ENCODE data around the gene SLC26A8.
"Not testable (repeated sequence)": the region's sequence is repeated elsewhere in the genome, so short reads cannot be mapped to it uniquely, and the experiment has no call there.

Gene SLC26A8

GRCh38 chr6:35909571-35909970 is 114.9 kb downstream of the SLC26A8 start:
- not testable (repeated sequence) for H3K9me3 ChIP-seq (ENCODE audit: control insufficient read depth in 5 of 5, low read length in 5 of 5); H3K36me3 ChIP-seq (ENCODE audit: control insufficient read depth in 5 of 5, insufficient read depth in 5 of 5, low read length in 5 of 5); H3K4me3 ChIP-seq (ENCODE audit: low read depth in 1 of 5, low read length in 5 of 5); H3K9ac ChIP-seq (ENCODE audit: low read length in 5 of 5); H3K4me1 ChIP-seq (ENCODE audit: control insufficient read depth in 5 of 5, insufficient read depth in 5 of 5, low read length in 5 of 5); H3K27me3 ChIP-seq (ENCODE audit: control insufficient read depth in 5 of 5, insufficient read depth in 4 of 5, low read length in 5 of 5); H3K27ac ChIP-seq (ENCODE audit: low read depth, low read length)

DNA sequence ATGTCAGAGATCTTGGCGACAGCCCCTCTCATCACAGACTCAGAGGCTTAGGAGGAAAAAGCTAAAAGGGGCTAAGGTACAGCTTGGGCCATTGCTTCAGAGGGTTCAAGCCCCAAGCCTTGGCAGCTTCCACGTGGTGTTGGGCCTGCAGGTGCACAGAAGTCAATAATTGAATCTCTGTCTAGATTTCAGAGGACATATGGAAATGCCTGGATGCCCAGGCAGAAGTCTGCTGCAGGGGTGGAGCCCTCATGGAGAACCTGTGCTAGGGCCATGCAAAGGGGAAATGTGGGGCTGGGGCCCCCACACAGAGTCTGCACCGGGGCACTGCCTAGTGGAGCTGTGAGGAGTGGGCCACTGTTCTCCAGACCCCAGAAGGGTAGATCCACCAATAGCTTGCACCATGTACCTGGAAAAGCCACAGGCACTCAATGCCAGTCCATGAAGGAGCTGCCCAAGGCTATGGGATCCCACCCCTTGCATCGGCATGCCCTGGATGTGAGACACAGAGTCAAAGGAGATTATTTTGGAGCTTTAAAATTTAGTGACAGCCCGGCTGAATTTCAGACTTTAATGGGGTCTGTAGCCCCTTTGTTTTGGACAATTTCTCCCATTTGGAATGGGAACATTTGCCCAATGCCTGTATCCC is 115.6 kb downstream of the SLC26A8 start:
- H3K27me3 ChIP-seq (ENCODE audit: control insufficient read depth in 5 of 5, insufficient read depth in 4 of 5, low read length in 5 of 5); H3K27ac ChIP-seq (ENCODE audit: low read depth, low read length); H3K36me3 ChIP-seq (ENCODE audit: control insufficient read depth in 5 of 5, insufficient read depth in 5 of 5, low read length in 5 of 5): not testable (repeated sequence)

DNA sequence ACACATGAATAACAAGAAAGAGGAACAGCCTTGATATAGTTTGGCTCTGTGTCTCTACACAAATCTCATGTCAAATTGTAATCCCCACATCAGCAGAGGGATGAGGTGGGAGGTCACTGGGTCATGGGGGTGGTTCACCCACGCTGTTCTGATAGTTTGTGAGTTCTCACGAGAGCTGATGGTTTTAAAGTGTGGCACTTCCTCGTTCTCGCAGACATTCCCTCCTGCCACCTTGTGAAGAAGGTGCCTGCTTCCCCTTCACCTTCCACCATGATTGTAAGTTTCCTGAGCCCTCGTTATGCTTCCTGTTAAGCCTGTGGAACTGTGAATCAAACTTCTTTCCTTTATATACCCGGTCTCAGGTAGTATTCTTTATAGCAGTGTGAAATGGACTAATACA is 116.7 kb downstream of the SLC26A8 start:
- Histone ChIP-seq H3K36me3 (ENCODE audit: control insufficient read depth in 5 of 5, insufficient read depth in 5 of 5, low read length in 5 of 5) (peaks cover 0 to 5% (median 4%) of the 10 kb centered on the region in 5 donors), H3K9me3 (ENCODE audit: control insufficient read depth in 5 of 5, low read length in 5 of 5) (peaks cover 0 to 2% (median 0%) of the 10 kb centered on the region in 5 donors), H3K27me3 (ENCODE audit: control insufficient read depth in 5 of 5, insufficient read depth in 4 of 5, low read length in 5 of 5) (no peaks in the 10 kb centered on the region), H3K27ac (ENCODE audit: low read depth, low read length) (no peak overlapping the region), H3K4me3 (ENCODE audit: low read depth in 1 of 5, low read length in 5 of 5) (no peak overlapping the region), H3K9ac (ENCODE audit: low read length in 5 of 5) (no peak overlapping the region), H3K4me1 (ENCODE audit: control insufficient read depth in 5 of 5, insufficient read depth in 5 of 5, low read length in 5 of 5) (no peaks in the 10 kb centered on the region)

More for the DNA sequence above, 115.6 kb downstream of the SLC26A8 start:
- H3K4me3 ChIP-seq (ENCODE audit: low read depth in 1 of 5, low read length in 5 of 5); H3K9me3 ChIP-seq (ENCODE audit: control insufficient read depth in 5 of 5, low read length in 5 of 5); H3K9ac ChIP-seq (ENCODE audit: low read length in 5 of 5); H3K4me1 ChIP-seq (ENCODE audit: control insufficient read depth in 5 of 5, insufficient read depth in 5 of 5, low read length in 5 of 5): not testable (repeated sequence)

- Histone ChIP-seq H3K9ac (ENCODE audit: low read length in 5 of 5) (no peak overlapping the region), H3K36me3 (ENCODE audit: control insufficient read depth in 5 of 5, insufficient read depth in 5 of 5, low read length in 5 of 5) (peaks cover 0 to 4% (median 2%) of the 10 kb centered on the region in 5 donors), H3K27ac (ENCODE audit: low read depth, low read length) (no peak overlapping the region), H3K27me3 (ENCODE audit: control insufficient read depth in 5 of 5, insufficient read depth in 4 of 5, low read length in 5 of 5) (no peaks in the 10 kb centered on the region), H3K4me1 (ENCODE audit: control insufficient read depth in 5 of 5, insufficient read depth in 5 of 5, low read length in 5 of 5) (no peaks in the 10 kb centered on the region), H3K4me3 (ENCODE audit: low read depth in 1 of 5, low read length in 5 of 5) (no peak overlapping the region), H3K9me3 (ENCODE audit: control insufficient read depth in 5 of 5, low read length in 5 of 5) (peaks cover 0 to 2% (median 0%) of the 10 kb centered on the region in 5 donors)
Measured at GRCh38 chr6:35906499-35906846, 118.0 kb downstream of the SLC26A8 start.

- Histone ChIP-seq H3K9ac (ENCODE audit: low read length in 5 of 5) (no peak overlapping the region), H3K27ac (ENCODE audit: low read depth, low read length) (no peak overlapping the region), H3K36me3 (ENCODE audit: control insufficient read depth in 5 of 5, insufficient read depth in 5 of 5, low read length in 5 of 5) (peaks cover 0 to 4% (median 2%) of the 10 kb centered on the region in 5 donors), H3K9me3 (ENCODE audit: control insufficient read depth in 5 of 5, low read length in 5 of 5) (peaks cover 0 to 2% (median 0%) of the 10 kb centered on the region in 5 donors), H3K4me3 (ENCODE audit: low read depth in 1 of 5, low read length in 5 of 5) (no peak overlapping the region), H3K4me1 (ENCODE audit: control insufficient read depth in 5 of 5, insufficient read depth in 5 of 5, low read length in 5 of 5) (no peaks in the 10 kb centered on the region), H3K27me3 (ENCODE audit: control insufficient read depth in 5 of 5, insufficient read depth in 4 of 5, low read length in 5 of 5) (no peaks in the 10 kb centered on the region)
Measured at GRCh38 chr6:35905841-35906498, 118.5 kb downstream of the SLC26A8 start.

DNA sequence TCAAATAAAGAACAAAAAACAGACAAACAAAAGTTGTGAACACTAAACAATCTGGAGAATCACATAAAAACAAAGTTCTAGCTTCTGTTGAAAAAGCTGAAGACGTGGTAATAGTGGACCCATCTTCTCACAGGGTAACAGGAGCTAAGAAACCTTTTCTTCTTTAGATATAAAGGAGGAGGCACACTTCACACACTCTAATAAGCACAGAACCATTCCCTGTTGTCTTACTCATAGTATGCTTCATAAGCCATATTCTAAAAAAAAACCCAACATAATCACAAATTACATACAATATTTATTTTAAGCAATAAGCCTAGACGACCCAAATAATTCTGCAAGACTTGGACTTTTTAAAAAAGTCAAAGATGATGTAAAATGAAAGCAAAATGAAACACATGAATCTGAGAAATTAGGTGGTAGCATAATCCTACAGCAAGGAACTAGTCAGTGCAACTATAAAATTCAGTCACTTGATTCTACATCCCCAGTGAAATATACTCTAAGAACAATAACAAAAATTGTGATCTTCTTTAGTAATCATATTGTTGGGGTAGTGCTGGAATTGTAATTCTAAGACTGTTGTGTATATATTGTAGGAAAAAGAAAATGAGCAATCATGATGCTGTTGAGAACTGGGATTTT is 119.2 kb downstream of the SLC26A8 start:
- H3K36me3 ChIP-seq (ENCODE audit: control insufficient read depth in 5 of 5, insufficient read depth in 5 of 5, low read length in 5 of 5) = peaks cover 0 to 3% (median 0%) of the 10 kb centered on the region in 5 donors
- H3K4me1 ChIP-seq (ENCODE audit: control insufficient read depth in 5 of 5, insufficient read depth in 5 of 5, low read length in 5 of 5) = no peaks in the 10 kb centered on the region
- no peaks in the 10 kb centered on the region for H3K27me3 ChIP-seq (ENCODE audit: control insufficient read depth in 5 of 5, insufficient read depth in 4 of 5, low read length in 5 of 5)
- no peak overlapping the region for H3K4me3 ChIP-seq (ENCODE audit: low read depth in 1 of 5, low read length in 5 of 5)
- no peak overlapping the region for H3K27ac ChIP-seq (ENCODE audit: low read depth, low read length)
- no peak overlapping the region for H3K9ac ChIP-seq (ENCODE audit: low read length in 5 of 5)
- H3K9me3 ChIP-seq (ENCODE audit: control insufficient read depth in 5 of 5, low read length in 5 of 5) = peaks cover 0 to 2% (median 0%) of the 10 kb centered on the region in 5 donors

GRCh38 chr6:35903679-35904078 is 120.8 kb downstream of the SLC26A8 start:
- H3K4me3 ChIP-seq (ENCODE audit: low read depth in 1 of 5, low read length in 5 of 5) = no peak overlapping the region
- H3K36me3 ChIP-seq (ENCODE audit: control insufficient read depth in 5 of 5, insufficient read depth in 5 of 5, low read length in 5 of 5) = peaks cover 0 to 2% (median 0%) of the 10 kb centered on the region in 5 donors
- no peaks in the 10 kb centered on the region for H3K27me3 ChIP-seq (ENCODE audit: control insufficient read depth in 5 of 5, insufficient read depth in 4 of 5, low read length in 5 of 5)
- no peaks in the 10 kb centered on the region for H3K4me1 ChIP-seq (ENCODE audit: control insufficient read depth in 5 of 5, insufficient read depth in 5 of 5, low read length in 5 of 5)
- H3K9ac ChIP-seq (ENCODE audit: low read length in 5 of 5) = no peak overlapping the region
- no peak overlapping the region for H3K27ac ChIP-seq (ENCODE audit: low read depth, low read length)
- H3K9me3 ChIP-seq (ENCODE audit: control insufficient read depth in 5 of 5, low read length in 5 of 5) = peaks cover 0 to under 1% (median 0%) of the 10 kb centered on the region in 5 donors

DNA sequence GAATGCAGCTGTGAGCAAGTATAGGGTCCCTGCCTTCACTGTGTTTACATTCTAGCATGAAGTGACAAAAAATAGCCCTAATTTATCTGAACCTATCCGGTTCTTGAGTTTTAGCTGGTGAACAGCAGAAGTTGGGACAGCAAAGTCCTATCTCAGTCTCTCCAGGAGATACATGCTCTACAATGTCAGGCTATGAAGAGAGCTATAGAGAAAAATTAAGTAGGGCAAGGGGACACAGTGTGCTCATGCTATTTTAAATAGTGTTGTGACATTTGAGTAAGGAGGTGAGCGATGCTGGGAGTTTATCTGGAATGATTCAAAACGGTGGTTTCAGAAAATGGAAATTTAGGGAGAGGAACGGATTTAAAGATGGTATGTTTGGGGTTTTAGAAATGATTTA is 124.0 kb downstream of the SLC26A8 start:
- no peak overlapping the region for H3K4me3 ChIP-seq (ENCODE audit: low read depth in 1 of 5, low read length in 5 of 5)
- H3K9me3 ChIP-seq (ENCODE audit: control insufficient read depth in 5 of 5, low read length in 5 of 5) = no peaks in the 10 kb centered on the region
- no peak overlapping the region for H3K27ac ChIP-seq (ENCODE audit: low read depth, low read length)
- no peak overlapping the region for H3K9ac ChIP-seq (ENCODE audit: low read length in 5 of 5)
- no peaks in the 10 kb centered on the region for H3K27me3 ChIP-seq (ENCODE audit: control insufficient read depth in 5 of 5, insufficient read depth in 4 of 5, low read length in 5 of 5)
- H3K4me1 ChIP-seq (ENCODE audit: control insufficient read depth in 5 of 5, insufficient read depth in 5 of 5, low read length in 5 of 5) = no peaks in the 10 kb centered on the region
- H3K36me3 ChIP-seq (ENCODE audit: control insufficient read depth in 5 of 5, insufficient read depth in 5 of 5, low read length in 5 of 5) = peaks cover 0 to 3% (median 0%) of the 10 kb centered on the region in 5 donors

- no peaks in the 10 kb centered on the region for H3K27me3 ChIP-seq (ENCODE audit: control insufficient read depth in 5 of 5, insufficient read depth in 4 of 5, low read length in 5 of 5)
- H3K4me1 ChIP-seq (ENCODE audit: control insufficient read depth in 5 of 5, insufficient read depth in 5 of 5, low read length in 5 of 5) = no peaks in the 10 kb centered on the region
- H3K9me3 ChIP-seq (ENCODE audit: control insufficient read depth in 5 of 5, low read length in 5 of 5) = no peaks in the 10 kb centered on the region
- H3K4me3 ChIP-seq (ENCODE audit: low read depth in 1 of 5, low read length in 5 of 5) = no peak overlapping the region
- H3K36me3 ChIP-seq (ENCODE audit: control insufficient read depth in 5 of 5, insufficient read depth in 5 of 5, low read length in 5 of 5) = peaks cover 0 to 3% (median 0%) of the 10 kb centered on the region in 5 donors
- no peak overlapping the region for H3K9ac ChIP-seq (ENCODE audit: low read length in 5 of 5)
- H3K27ac ChIP-seq (ENCODE audit: low read depth, low read length) = no peak overlapping the region
Measured at GRCh38 chr6:35898003-35898402, 126.4 kb downstream of the SLC26A8 start.

GRCh38 chr6:35897486-35897885 is 127.0 kb downstream of the SLC26A8 start:
- no peaks in the 10 kb centered on the region for H3K4me1 ChIP-seq (ENCODE audit: control insufficient read depth in 5 of 5, insufficient read depth in 5 of 5, low read length in 5 of 5)
- H3K9ac ChIP-seq (ENCODE audit: low read length in 5 of 5) = no peak overlapping the region
- H3K4me3 ChIP-seq (ENCODE audit: low read depth in 1 of 5, low read length in 5 of 5) = no peak overlapping the region
- no peak overlapping the region for H3K27ac ChIP-seq (ENCODE audit: low read depth, low read length)
- H3K9me3 ChIP-seq (ENCODE audit: control insufficient read depth in 5 of 5, low read length in 5 of 5) = no peaks in the 10 kb centered on the region
- H3K36me3 ChIP-seq (ENCODE audit: control insufficient read depth in 5 of 5, insufficient read depth in 5 of 5, low read length in 5 of 5) = peaks cover 0 to 3% (median 0%) of the 10 kb centered on the region in 5 donors
- H3K27me3 ChIP-seq (ENCODE audit: control insufficient read depth in 5 of 5, insufficient read depth in 4 of 5, low read length in 5 of 5) = no peaks in the 10 kb centered on the region

All from subcutaneous abdominal adipose tissue (tissue), 5 donors.